ENCODE results near the gene PIP5K1B. TPM values are rescaled to one million over a fixed set of nuclear protein-coding genes. Genes with fewer than 3 reads are reported as not detected.
"Not testable (repeated sequence)": the region's sequence is repeated elsewhere in the genome, so short reads cannot be mapped to it uniquely, and the experiment has no call there.

Gene PIP5K1B, protein sequence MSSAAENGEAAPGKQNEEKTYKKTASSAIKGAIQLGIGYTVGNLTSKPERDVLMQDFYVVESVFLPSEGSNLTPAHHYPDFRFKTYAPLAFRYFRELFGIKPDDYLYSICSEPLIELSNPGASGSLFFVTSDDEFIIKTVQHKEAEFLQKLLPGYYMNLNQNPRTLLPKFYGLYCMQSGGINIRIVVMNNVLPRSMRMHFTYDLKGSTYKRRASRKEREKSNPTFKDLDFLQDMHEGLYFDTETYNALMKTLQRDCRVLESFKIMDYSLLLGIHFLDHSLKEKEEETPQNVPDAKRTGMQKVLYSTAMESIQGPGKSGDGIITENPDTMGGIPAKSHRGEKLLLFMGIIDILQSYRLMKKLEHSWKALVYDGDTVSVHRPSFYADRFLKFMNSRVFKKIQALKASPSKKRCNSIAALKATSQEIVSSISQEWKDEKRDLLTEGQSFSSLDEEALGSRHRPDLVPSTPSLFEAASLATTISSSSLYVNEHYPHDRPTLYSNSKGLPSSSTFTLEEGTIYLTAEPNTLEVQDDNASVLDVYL
- 0.05 TPM in 1 of 2 replicates, not detected in the other for total RNA-seq

DNA sequence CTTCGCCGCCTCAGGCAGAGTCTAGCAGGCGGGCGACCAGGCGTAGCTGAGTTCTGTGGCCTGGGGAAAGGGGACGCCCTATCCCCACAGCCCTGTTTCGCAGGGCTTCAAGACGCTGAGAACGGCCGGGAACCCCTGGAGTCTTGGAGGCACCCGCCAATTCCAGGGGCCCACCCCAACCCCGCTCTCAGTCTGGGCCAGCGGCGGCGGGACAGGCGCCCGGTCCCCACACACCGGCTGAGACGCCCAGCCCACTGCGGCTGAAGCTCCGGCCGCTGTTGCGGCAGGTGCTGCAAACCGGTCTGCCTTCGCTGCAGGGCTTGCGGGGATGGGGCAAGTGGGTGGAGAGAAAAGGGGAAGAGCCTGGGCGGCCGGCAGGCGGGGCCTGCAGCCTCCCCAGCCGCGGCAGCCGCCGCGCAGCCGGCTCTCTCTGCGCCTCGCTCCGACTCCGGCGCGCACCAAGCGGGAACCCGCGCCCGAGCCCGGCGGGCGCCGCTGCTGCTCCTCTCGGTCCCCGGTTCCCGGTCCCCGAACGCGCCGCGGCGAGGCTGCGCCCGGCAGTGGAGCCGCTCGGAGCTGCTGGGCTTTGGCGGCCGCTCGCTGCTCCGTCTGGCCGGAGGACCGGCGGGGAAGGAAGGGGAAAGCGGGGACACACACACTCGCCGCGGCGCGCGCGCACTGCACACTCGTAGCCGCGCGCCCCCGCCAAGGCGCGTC, at the start of gene PIP5K1B:
Gene PIP5K1B, plus strand, starts transcription at position 427 of the 717 bp plus-strand sequence. CDS start 117,375 bp downstream, outside the sequence.
- DNase-seq: peak; percentile 63

DNA sequence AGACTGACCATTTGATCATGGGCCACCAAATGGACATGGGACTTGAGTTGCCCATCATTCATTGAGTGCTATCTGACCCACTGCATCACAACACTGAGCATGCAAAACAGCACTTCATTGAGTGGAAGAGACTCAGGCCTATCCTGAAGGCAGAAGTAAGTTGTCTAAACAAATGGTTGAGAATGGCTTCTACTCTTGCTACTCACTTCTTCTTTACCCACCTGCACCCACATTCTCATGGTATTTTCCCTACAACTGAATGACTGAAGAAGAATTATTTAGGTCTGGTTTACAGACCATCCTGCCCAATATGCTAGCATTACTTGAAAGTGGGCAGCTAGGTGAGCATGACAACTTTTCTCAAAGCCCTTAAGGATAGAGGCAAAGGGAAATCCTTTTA, 41.0 kb upstream of the PIP5K1B start:
- DNase-seq: no peak

DNA sequence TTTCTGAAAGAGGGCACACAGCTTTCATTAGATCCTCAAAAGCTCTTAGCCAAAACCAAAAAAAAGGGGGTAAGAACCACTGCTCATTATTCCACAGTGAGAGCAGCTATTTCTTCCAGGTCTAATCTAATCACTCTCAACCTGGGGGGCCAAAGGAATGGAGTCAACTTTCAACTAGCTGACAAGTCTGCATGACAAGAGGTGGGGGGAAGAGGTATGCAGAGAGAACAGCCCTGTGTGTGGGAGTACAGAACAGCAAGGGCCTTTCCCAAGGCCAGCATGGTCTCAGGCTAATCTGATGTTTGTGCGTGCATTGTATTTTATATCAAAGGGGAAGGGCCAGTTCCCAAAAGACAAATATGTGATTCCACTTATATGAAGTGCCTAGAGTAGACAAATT, 36.9 kb upstream of the PIP5K1B start:
- no peak for DNase-seq

DNA sequence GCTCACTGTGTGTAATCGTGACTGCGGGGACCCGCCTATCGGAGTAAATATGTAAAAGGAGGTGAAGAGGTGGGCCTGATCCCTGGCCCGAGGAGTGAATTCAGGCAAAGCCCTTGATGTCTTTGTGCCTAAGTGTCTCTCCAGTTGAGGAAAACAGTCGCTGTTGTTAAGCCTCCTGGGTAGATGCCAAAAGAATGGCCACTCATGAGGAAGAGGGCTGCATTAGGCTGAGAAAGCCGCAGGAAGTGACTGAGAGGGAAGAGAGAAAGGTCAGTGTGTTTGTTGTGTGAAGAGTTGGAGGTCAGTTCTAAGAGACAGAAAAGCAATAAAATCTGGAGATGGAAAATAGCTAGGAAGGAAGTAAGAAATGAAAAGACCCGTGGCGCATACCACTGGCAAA, 35.8 kb upstream of the PIP5K1B start:
- DNase-seq: peak; percentile 52

DNA sequence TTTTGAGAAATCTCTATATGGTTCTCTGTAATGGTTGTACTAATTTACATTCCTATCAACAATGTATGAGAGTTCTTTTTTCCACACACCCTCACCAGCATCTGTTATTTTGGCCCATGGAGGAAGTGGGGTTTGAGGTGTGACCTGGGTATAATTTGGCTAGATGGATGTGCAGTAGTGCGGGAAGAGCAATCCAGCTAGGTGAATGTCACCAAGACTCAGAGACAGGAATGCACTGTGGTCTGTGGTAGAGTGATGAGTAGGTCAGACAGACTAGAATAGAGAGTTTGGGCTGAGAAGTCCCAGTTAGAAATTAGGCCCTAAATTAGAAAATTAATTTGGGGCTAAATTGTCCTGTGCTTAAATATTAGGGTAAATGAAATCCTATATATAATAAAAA, 32.8 kb upstream of the PIP5K1B start:
- DNase-seq: no peak

DNA sequence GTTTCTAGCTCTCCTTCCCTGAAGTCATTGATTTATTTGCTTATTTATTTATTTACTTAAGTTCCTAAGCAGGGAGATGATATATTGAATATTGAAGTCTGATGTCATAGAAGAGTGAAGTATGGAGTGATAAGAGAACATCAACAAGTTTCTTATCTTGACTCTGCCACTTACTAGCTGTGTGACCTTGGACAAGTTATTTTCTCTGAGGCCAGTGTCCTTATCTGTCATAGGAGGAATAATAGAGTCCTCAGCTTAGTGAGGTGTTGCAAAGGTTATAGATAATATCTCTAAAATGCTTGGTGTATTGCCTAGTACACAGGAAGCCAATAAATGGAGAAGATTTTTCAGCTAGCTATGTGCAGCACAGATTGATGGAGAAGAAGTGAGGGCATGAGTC, 32.4 kb upstream of the PIP5K1B start:
- DNase-seq: no peak

DNA sequence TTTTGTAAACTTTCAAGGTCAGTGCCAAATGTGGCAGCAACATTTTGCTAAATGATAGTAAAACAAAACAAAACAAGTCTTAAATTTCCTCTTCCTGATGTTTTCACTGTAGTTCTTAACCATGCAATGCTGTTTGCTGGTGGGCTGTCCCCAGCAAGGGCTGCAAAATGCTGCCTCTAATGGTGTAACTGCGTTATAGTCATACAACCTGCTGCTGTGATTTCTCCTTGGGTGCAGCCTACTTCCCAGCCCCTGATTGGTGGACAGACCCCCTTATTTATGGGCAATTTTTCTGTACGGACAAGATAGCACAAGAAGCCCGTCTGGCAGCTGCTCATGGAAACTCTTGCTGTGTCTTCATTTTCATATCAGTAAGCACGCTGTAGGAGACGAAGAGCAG, 26.6 kb upstream of the PIP5K1B start:
- DNase-seq: no peak

DNA sequence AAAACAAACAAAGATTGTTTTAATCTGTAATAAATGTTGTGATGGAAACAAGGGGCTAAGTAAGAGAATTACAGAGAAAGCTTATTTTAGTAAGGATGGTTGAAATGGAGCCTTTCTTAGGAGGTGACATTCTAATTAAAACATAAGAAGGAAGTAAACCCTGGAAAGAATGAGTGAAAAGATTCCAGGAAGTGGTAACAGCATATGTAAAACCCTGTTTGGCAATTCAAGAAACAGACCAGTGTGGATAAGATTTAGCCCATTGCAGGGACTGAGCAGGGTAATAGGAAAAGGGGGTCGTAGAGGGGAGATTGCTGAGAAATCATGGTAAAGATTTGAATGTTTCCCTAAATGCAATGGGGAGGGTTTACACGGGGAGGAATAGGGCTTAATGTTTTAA, 21.6 kb upstream of the PIP5K1B start:
- DNase-seq: no peak

DNA sequence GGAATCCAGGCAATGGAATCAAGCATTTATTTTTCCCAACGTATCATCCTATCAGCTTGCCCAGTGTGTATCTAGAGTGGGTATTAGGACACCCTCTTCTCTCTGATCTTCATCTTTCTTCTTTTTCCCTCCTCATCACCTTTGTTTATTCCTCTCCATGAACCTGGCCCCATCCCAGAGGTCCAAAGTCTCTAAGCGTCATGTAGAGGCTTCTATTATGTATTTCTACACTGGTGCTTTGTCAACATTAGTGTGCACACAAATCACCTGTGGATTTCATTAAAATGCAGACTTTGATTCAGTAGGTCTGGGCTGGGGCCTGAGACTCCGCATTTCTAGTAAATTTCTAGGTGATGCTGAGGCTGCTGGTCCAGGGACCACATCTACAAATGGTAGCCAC, 19.8 kb upstream of the PIP5K1B start:
- DNase-seq: no peak

DNA sequence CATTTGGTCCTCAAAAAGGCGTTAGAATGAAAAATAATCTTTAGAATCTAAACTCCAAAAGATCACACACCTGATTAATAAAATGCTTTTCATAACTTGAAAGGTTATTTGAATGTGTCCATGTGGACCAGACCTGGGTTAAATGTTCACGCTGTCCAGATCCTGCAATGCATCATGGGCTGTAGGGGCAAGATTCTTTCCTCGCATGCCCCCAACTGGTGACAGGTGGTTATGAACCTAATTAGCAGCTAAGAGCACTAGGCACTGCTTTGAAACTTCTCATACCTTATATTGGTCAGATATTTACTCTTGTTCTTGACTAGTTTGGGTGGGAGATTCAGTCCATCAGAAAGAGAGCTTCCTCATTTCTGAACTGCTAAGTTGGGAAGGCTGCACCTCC, 19.3 kb upstream of the PIP5K1B start:
- DNase-seq: peak; percentile 69

DNA sequence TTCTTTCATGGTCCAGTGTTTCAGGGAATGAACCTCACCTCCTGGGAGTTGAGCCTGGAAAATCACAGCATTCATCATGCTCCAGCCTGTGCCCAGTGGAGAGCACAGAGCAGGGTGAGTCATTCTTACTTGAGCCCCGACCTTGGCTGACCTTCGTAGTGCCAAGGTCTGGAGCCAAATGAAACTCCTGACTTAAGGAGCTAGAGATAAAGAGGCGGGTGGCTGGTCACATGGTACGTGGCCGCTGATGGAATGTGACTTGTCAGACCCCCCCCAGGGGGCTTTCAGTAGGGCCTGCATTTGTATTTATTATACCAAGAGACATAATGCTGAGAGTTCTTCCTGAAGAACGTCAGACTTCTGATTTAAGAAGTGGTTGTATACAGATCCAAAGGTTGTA, 15.0 kb upstream of the PIP5K1B start:
- peak; percentile 13 for DNase-seq

DNA sequence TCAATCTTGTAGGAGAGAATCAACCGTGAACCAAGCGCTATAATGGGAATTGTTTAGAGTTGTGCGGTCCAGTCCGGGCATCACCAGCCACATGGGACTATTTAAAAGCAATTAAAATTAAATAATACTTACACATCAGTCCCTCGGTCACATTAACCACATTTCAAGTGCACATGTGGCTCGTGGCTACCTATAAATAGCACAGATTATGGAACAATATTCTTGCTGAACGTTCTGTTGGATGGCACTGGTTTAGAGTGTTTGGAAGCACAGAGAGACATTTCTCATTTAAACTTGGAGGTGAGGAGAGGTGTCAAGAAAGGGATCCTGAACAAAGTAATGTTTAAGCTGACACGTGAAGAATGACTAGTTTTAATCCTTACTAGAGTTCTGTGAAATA, 12.5 kb upstream of the PIP5K1B start:
- no peak for DNase-seq

DNA sequence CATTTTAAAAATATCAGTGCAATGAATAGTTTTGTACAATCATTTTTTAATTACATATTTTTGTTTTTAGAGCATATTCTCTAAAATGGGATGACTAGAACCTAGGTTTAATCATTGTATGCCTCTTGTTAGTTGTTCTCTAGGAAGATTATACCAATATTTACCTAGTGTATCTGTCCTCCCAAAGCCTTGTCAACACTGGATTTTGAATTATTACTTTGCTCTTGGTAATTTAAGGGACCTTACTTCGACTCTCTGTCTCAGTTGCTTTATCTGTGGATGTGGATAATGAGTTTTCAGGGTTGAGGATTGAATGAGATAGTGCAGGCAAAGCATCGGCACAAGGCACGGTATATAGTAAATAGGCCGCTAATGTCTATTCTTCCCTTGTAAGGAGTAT, 10.9 kb upstream of the PIP5K1B start:
- no peak for DNase-seq

DNA sequence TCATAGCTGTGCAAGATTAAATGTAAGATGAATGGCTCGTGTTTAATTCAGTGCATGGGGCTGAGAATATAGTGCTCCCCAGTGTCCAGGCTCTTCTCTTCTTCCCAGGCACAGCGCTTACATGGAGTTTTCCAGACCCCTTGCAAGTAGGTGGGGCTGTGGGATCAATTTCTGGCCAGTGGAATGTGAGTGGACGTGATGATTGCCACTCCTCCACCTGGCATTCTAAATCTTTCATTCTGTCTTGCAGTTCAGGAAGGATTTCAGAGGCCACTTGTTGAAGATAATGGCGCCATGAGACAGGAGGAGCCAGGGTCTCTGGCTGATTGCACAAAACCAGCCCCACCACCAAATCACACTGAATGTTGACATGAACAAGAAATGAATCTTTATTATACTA, 7.2 kb upstream of the PIP5K1B start:
- DNase-seq: no peak

DNA sequence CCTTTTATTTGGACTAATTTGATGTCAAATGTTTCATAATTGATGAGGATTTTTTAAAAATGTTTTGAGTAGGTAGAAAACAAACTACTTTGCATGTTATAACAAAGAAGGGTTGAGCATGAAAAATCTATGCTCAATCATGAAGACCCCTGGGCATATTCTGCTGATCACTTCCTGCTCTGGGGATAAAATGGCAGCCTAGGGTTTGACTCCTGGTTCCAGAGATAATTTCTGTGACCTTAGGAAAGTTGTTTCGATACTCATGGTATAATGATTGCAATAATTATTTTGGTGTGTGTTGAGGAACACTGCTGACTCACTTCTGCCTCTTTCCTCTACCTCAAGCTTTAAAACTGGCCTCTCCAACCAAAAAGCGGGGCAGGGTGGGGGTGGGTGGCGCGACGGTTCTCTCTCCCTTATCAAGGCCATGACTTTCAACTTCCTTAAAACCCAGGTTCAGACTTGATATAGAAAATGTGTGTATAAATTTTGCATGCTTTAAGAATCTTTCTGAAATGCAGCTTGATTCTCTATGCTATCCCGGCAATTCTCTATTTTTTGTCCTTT, 6.0 kb upstream of the PIP5K1B start:
- DNase-seq: no peak

DNA sequence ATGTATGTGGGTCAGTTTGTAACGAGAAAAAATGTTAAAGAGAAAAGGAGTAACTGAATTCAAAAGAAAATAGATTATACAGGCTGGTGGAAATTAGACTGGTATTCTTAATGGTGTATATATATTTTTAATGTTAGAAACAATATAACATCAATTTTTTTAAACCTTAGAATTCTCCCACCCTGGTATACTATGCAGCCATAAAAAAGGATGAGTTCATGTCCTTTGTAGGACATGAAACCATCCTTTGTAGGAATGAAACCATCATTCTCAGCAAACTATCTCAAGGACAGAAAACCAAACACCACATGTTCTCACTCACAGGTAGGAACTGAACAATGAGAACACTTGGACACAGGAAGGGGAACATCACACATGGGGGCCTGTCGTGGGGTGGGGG, 5.4 kb upstream of the PIP5K1B start:
- DNase-seq: not testable (repeated sequence)

DNA sequence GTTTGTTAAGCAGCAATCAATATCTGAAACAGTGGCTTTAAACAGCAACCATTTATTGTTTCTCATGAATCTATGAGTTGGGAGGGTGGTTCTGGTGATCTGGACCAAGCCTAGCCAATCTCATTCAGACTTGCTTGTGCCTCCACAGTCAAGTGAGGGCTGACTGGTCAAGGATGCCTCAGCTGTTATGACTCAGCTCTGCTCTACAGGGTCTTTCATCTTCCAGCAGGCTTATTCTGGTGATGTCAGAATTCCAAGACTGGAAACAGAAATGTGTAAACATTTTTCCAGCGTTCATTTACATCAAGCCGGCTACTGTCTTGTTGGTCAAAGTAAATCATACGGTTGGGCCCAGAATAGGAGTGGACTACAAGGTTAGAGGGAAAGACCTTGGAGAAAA, 2.5 kb upstream of the PIP5K1B start:
- no peak for DNase-seq

DNA sequence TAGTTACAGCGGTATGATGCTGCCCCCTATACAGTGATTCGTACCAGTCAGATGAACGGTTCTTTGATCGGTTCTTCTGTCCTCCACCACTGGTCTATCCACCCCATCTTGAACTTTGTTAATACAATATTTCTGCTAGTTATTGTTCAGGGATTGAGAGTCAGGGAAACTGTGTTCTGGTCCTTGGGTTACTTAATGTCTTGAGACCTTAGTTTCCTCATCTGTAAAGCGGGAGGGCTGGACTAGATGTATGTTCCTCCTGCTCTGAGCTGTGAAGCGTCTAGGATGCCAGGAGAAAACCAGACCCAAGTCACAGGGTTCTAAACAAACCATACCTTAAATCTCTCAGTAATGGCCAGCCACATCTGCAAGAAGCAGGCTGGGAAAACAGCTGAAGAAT, 1.4 kb upstream of the PIP5K1B start:
- no peak for DNase-seq

DNA sequence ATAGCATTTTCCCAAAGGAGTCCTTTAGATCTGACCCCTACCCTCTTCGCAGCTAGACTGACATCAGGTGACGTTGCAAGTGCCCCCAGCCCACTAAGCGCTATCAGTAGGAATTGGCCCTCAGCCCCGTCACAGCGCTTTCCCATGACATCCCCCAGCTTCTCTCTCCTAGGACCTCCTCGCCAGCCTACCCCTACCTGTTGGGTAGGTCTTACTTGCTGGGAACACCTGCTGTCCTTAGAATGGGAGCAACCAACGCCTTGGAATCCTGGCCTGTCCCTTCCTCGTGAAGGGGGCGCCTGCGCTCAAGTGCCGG, 584 bp upstream of the PIP5K1B start:
- DNase-seq: no peak

DNA sequence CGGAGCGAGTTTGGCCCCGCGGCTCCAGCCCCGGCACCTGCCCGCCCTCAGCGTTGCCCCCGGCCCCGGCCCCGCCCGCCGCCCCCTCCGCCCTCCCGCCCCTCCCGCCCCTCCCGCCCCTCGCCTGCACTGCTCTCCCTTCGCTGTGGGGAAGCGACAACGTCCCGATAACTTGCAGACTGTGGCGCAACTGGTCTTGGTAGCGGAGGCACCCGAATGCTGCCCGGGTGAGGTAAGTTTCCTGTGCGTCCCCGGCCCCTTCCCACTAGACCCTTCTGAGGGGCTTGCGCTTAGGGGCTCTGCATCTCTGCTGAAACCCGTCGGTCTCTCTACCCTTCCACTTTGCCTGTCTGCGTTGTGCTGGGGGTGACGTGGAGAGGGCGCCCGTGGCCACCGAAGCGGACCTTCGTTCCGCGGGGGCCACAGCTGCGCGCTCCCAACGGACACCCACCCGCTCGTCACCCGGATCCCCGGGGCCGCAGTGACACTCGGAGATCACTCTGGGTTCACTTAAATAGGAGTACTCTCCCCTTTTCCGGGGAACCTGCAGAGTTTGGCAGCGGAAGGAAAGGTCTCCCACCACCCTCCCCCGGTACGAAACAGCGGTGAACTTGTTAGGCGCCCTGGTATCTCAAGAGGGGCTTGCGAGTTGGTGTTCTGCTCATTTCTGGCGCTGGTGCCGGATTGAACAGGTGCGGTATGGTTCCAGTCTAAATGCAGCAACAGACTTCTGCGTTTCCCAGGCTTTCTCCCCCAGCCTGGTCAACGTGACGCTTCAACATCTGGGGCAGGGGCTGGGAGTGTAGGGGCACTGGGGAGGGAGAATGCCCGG, 707 bp downstream of the PIP5K1B start:
- peak; percentile 22 for DNase-seq

DNA sequence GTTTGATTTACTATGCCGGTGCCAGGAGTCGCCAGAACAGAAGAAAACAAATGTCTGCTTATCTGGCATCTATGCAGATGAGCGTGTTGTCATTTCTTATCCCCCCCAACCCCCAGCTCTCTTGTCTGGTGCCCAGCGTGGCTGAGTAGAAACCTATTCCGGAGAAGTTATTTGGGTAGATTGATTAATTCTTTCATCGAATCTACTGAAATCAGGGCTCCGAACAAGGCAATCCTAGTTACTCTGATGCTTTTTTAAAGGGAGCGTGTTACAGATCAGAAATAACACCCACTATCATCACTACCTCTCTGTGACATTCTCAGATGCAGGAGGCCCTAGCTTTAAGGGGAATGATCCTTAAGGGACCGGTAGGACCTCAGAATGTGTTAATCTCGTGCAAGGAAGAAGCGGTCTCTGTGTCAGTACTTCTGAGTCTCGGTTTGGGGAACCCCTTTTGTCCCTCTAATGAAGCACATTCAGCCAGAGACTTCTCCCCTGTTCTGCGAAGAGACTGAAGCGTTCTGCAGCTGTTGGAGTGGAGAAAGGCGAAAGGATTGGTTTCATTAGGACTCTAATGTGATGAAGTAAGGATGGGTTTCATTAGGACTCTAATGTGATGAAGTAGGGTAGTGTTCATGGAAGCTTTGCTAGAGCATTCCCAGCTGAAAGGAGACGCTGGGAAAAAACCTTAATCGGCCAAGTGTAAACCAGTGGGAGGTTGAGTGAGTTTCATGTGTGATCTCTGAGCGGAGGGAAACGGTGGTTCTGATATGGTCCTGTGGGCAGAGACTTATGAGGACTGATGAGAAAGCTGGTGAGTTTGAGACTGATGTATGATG, 1.5 kb downstream of the PIP5K1B start:
- no peak for DNase-seq
